ENCODE measurements around the gene CHDH.

Gene CHDH

DNA sequence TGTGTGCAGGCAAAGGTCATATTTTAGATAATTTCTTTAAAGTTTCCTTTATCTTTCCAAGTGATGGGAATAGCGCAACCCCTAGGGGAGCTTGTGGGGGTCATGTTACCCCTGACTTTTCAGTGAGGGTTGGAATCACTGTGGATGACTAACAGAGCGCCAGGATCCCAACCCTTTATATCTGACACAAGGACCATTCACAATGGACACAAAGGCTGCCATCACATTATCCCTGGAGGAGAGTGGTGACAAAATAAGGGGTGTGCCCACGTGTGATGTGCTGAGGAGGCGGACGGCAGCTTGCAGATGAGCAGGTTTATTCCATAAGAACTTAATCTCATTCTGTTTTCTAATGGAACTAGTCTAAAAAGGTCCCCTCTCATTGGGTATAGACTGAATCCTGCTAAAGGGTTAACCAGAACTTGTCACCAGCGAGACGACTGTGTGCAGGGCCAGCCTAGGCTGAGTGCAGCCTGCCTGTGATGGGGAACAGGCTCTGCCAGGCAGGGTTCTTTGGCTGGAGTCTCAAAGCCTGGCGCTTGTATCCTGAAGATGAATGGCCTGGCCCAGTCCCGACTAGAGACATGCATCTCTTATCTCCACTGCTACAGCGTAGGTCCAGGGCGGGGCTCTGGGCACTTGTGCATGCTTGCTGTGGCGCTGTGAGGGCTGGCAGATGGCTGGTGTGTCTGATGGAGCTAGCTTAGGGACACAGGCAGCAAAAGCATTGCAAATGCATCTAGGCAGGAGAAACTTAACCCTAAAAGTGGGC, 50.2 kb downstream of the CHDH start:
- TF ChIP-seq POLR2A (IDR thresholded peaks at IDR 0.05; ENCODE audit: low read depth, low read length): no peak
- TF ChIP-seq PAX5 (IDR thresholded peaks at IDR 0.05; ENCODE audit: insufficient read depth, low read length, severe bottlenecking): no peak
- no peak for TF ChIP-seq POLR2AphosphoS5 (IDR thresholded peaks at IDR 0.05; ENCODE audit: low read depth, low read length)
- no peak for TF ChIP-seq TAF1 (IDR thresholded peaks at IDR 0.05; ENCODE audit: low read depth, low read length)
- no peak for TF ChIP-seq POU2F2 (IDR thresholded peaks at IDR 0.05; ENCODE audit: low read depth, low read length)
- TF ChIP-seq SPI1 (IDR thresholded peaks at IDR 0.05; ENCODE audit: low read depth, low read length): no peak
- no peak for FAIRE-seq

DNA sequence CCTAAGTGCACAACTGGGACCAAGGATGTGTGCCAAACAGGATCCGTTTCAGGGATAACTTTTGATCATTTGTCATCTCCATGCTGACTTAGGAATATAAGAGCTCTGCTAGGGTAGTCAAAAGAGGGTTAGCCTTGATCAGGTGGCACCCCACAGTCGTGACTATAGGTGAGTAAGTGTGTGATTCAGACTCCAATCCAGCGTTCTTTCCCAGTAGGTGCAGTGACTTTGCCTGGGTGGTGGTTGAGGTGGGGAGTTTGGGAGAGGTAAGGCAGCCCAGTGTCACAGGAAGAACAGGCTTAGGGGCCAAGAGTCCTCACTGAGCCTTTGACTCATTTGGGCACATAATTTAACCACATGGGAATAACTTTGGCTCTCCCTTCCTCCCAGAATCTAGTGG, 51.0 kb downstream of the CHDH start:
- TF ChIP-seq SPI1 (IDR thresholded peaks at IDR 0.05; ENCODE audit: low read depth, low read length): no peak
- no peak for TF ChIP-seq POU2F2 (IDR thresholded peaks at IDR 0.05; ENCODE audit: low read depth, low read length)
- no peak for TF ChIP-seq POLR2A (IDR thresholded peaks at IDR 0.05; ENCODE audit: low read depth, low read length)
- no peak for TF ChIP-seq TAF1 (IDR thresholded peaks at IDR 0.05; ENCODE audit: low read depth, low read length)
- DNase-seq (ENCODE audit: insufficient read length, low spot score): no peak
- FAIRE-seq: no peak

More for the DNA sequence above, 50.2 kb downstream of the CHDH start:
- no peak for DNase-seq (ENCODE audit: insufficient read length, low spot score)

DNA sequence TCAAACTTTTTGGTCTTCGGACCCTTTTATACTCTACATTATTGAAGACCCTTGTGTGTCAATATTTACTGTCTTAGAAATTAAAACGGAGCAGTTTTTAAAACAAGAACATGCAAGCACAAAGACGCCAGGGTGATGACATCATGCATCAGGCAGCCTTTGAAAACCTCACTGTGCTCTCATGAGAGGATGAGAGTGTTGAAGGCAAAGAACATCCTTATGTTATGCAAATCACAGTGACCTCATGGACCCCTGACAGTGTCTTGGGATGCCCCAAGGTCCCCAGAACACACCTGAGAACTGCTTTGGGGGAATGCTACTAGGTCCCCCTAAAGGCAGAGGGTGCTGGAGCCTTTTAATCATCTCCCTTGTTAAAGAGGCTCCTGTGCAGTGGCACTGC, 51.6 kb downstream of the CHDH start:
- FAIRE-seq: no peak
- no peak for DNase-seq (ENCODE audit: insufficient read length, low spot score)
- no peak for TF ChIP-seq SPI1 (IDR thresholded peaks at IDR 0.05; ENCODE audit: low read depth, low read length)
- TF ChIP-seq POLR2AphosphoS5 (IDR thresholded peaks at IDR 0.05; ENCODE audit: low read depth, low read length): no peak
- no peak for TF ChIP-seq PAX5 (IDR thresholded peaks at IDR 0.05; ENCODE audit: insufficient read depth, low read length, severe bottlenecking)
- no peak for TF ChIP-seq POU2F2 (IDR thresholded peaks at IDR 0.05; ENCODE audit: low read depth, low read length)
- TF ChIP-seq TAF1 (IDR thresholded peaks at IDR 0.05; ENCODE audit: low read depth, low read length): no peak
- no peak for TF ChIP-seq POLR2A (IDR thresholded peaks at IDR 0.05; ENCODE audit: low read depth, low read length)

DNA sequence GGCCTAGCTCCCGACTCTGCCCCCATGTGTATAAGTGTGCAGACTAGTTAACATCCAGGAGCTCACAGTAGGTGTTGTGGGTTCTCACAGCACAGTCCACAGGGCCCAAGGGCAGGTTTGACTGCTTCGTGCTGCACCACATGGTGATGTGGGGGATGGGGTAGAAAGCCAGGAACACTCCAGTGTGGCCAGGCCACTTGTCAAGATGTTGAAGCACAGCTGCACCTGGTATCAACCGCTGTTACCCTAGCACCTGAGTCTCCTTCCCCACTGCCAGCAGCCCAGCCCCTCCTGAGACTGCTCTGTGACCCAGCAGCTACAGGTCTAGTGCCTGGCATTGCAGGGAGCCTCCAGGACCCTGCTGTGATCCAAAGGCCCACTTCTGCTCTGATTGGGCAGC, 53.4 kb downstream of the CHDH start:
- TF ChIP-seq SPI1 (IDR thresholded peaks at IDR 0.05; ENCODE audit: low read depth, low read length) (no peak), PAX5 (IDR thresholded peaks at IDR 0.05; ENCODE audit: insufficient read depth, low read length, severe bottlenecking) (no peak), POU2F2 (IDR thresholded peaks at IDR 0.05; ENCODE audit: low read depth, low read length) (no peak), POLR2AphosphoS5 (IDR thresholded peaks at IDR 0.05; ENCODE audit: low read depth, low read length) (no peak)
- FAIRE-seq: no peak
- no peak for DNase-seq (ENCODE audit: insufficient read length, low spot score)

- no peak for DNase-seq (ENCODE audit: insufficient read length, low spot score)
- TF ChIP-seq POLR2AphosphoS5 (IDR thresholded peaks at IDR 0.05; ENCODE audit: low read depth, low read length) (no peak), POU2F2 (IDR thresholded peaks at IDR 0.05; ENCODE audit: low read depth, low read length) (no peak), SPI1 (IDR thresholded peaks at IDR 0.05; ENCODE audit: low read depth, low read length) (no peak), TAF1 (IDR thresholded peaks at IDR 0.05; ENCODE audit: low read depth, low read length) (no peak), POLR2A (IDR thresholded peaks at IDR 0.05; ENCODE audit: low read depth, low read length) (no peak), PAX5 (IDR thresholded peaks at IDR 0.05; ENCODE audit: insufficient read depth, low read length, severe bottlenecking) (no peak)
- no peak for FAIRE-seq
Observed at GRCh38 chr3:53791317-53791716, 54.9 kb downstream of the CHDH start.

- DNase-seq (ENCODE audit: insufficient read length, low spot score) (no peak), FAIRE-seq (no peak)
- TF ChIP-seq SPI1 (IDR thresholded peaks at IDR 0.05; ENCODE audit: low read depth, low read length) (no peak), POU2F2 (IDR thresholded peaks at IDR 0.05; ENCODE audit: low read depth, low read length) (no peak), POLR2A (IDR thresholded peaks at IDR 0.05; ENCODE audit: low read depth, low read length) (no peak), TAF1 (IDR thresholded peaks at IDR 0.05; ENCODE audit: low read depth, low read length) (no peak), POLR2AphosphoS5 (IDR thresholded peaks at IDR 0.05; ENCODE audit: low read depth, low read length) (no peak), PAX5 (IDR thresholded peaks at IDR 0.05; ENCODE audit: insufficient read depth, low read length, severe bottlenecking) (no peak)
Observed at GRCh38 chr3:53790470-53790869, 55.7 kb downstream of the CHDH start.

GRCh38 chr3:53789459-53789858, 56.8 kb downstream of the CHDH start:
- FAIRE-seq (no peak), DNase-seq (ENCODE audit: insufficient read length, low spot score) (no peak)
- TF ChIP-seq SPI1 (IDR thresholded peaks at IDR 0.05; ENCODE audit: low read depth, low read length) (no peak), TAF1 (IDR thresholded peaks at IDR 0.05; ENCODE audit: low read depth, low read length) (no peak), POU2F2 (IDR thresholded peaks at IDR 0.05; ENCODE audit: low read depth, low read length) (no peak), POLR2AphosphoS5 (IDR thresholded peaks at IDR 0.05; ENCODE audit: low read depth, low read length) (no peak), POLR2A (IDR thresholded peaks at IDR 0.05; ENCODE audit: low read depth, low read length) (no peak), PAX5 (IDR thresholded peaks at IDR 0.05; ENCODE audit: insufficient read depth, low read length, severe bottlenecking) (no peak)

DNA sequence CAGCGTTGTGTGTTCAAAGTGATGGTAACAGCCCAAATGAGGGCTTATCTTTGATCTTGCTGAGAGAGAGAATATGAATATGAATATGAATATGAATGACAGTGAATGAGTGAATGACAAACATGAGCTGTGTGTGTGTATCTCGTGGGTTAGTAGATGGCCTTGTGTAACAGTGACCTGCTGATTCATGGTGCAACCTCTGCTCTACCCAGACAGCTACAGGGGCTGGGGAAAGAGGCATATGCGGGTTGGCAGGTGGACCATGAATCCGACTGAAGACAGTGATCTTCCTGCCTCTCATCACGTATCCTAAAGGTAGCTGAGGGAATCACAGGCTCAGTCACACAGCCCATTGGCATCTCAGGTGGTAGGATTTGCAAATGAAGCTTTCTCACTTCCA, 58.2 kb downstream of the CHDH start:
- DNase-seq (ENCODE audit: insufficient read length, low spot score) (no peak), FAIRE-seq (peak; percentile 23)
- no peak for TF ChIP-seq POLR2A (IDR thresholded peaks at IDR 0.05; ENCODE audit: low read depth, low read length)
- no peak for TF ChIP-seq SPI1 (IDR thresholded peaks at IDR 0.05; ENCODE audit: low read depth, low read length)

DNA sequence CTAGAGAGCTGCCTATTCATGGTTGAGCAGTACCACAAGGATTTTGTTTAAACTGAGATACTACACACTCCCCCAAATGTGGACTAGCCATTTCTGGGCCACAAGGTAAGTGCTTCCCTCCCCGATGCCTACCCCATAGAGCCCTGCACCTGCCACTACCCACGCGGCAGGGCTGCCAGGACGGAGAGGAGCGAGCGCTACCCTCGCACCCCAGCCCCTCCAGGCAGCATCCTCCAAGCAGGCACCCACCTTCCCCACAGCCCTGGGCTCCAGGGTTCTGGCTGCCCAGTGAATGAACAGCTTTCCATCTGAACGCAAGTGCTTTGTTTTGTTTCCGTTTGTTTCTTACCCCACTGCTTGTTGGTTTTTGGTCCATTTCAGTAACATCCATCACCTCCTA, 59.2 kb downstream of the CHDH start:
- no peak for DNase-seq (ENCODE audit: insufficient read length, low spot score)
- FAIRE-seq: no peak
- TF ChIP-seq POLR2A (IDR thresholded peaks at IDR 0.05; ENCODE audit: low read depth, low read length) (no peak), POLR2AphosphoS5 (IDR thresholded peaks at IDR 0.05; ENCODE audit: low read depth, low read length) (no peak), TAF1 (IDR thresholded peaks at IDR 0.05; ENCODE audit: low read depth, low read length) (no peak), PAX5 (IDR thresholded peaks at IDR 0.05; ENCODE audit: insufficient read depth, low read length, severe bottlenecking) (no peak), SPI1 (IDR thresholded peaks at IDR 0.05; ENCODE audit: low read depth, low read length) (no peak), POU2F2 (IDR thresholded peaks at IDR 0.05; ENCODE audit: low read depth, low read length) (no peak)

DNA sequence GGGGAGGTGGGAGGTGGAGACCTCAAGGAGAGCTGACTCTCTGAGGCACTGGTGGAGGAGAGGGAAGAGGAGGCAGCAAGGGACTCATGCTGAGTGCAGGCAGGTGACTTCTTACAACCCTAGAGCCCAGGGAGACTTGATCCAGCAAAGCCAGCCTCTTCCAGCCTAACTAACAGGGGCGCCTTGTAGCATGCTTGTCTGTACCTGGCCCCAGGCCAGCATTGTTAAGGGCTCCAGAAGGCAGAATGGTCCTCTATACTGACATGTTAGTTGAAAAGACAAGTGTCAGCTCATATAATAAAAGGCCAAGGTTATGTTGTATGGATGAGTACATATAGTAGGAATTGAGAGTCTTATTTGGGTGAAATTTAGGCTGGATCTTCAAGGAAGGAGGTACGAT, 65.4 kb downstream of the CHDH start:
- FAIRE-seq (no peak), DNase-seq (ENCODE audit: insufficient read length, low spot score) (no peak)
- TF ChIP-seq POLR2A (IDR thresholded peaks at IDR 0.05; ENCODE audit: low read depth, low read length) (no peak), PAX5 (IDR thresholded peaks at IDR 0.05; ENCODE audit: insufficient read depth, low read length, severe bottlenecking) (no peak), SPI1 (IDR thresholded peaks at IDR 0.05; ENCODE audit: low read depth, low read length) (no peak), TAF1 (IDR thresholded peaks at IDR 0.05; ENCODE audit: low read depth, low read length) (no peak), POU2F2 (IDR thresholded peaks at IDR 0.05; ENCODE audit: low read depth, low read length) (no peak), POLR2AphosphoS5 (IDR thresholded peaks at IDR 0.05; ENCODE audit: low read depth, low read length) (no peak)

All from GM12891 (cell line).